Activated naive CD4-positive, alpha-beta T cell treated with anti-CD3 and anti-CD28 coated beads, Interleukin-2, amount 50 U/mL, for 16 hours (primary cell): Measurements from ENCODE around the gene KIFC3.
"Not testable (repeated sequence)": the region's sequence is repeated elsewhere in the genome, so short reads cannot be mapped to it uniquely, and the experiment has no call there.

Experiments used
- DNase-seq: peaks from one replicate; pipeline ENCODE4 v3.0.0-alpha.2; 2020

The KIFC3 gene

DNA sequence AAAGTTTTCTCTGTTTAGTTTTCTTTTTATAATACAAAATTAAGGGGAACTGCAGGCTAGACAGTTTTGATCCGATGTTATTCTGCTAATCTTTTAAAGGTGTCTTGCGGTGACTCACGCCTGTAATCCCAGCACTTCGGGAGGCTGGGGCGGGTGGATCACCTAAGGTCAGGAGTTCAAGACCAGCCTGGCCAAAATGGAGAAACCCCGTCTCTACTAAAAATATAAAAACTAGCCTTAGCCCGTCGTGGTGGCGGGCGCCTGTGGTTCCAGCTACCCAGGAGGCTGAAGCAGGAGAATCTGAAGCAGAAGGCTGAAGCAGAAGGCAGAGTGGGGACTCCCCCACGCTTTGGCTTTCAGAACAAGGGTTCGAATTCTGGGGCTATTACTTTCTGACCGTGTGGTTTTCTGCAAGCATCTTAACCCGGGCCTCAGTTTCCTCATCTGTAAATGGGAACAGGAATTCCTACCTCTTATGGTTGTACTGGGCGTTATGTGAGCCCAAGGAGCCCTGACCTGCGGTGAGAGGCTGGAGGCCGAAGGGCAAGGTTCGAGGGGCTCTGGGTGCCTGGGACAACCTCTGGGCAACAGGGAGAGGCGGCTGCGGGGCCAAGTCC lies 67.9 kb downstream of the KIFC3 start:
- DNase-seq, result no peak

DNA sequence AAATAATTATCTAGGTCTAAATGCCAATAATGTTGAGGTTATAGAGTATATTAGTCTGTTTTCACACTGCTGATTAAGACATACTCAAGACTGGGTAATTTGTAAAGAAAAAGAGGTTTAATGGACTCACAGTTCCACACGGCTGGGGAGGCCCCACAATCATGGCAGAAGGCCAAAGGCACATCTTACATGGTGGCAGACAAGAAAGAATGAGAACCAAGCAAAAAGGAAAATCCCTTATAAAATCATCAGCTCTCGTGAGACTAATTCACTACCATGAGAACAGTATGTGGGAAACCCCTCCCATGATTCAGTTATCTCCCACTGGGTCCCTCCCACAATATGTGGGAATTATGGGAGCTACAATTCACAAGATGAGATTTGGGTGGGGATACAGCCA lies 69.6 kb downstream of the KIFC3 start:
- DNase-seq, result no peak

DNA sequence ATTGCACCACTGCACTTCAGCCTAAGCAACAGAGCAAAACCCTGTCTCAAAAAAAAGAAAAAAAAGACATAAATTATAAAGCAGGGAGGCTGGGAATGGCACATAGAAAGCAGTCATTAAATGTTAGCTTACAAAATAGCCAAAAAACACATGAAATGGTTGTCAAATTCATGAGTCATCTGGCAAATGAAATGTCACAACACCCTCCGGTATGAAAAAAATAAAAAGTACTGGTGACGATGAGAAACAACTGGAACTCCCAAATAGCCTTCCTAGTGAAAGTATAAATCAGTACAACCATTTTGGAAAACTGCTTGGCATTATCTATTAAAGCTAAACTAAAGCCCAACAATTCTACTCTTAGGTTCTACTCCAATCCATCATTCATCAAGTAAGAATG lies 70.3 kb downstream of the KIFC3 start:
- DNase-seq, result no peak

DNA sequence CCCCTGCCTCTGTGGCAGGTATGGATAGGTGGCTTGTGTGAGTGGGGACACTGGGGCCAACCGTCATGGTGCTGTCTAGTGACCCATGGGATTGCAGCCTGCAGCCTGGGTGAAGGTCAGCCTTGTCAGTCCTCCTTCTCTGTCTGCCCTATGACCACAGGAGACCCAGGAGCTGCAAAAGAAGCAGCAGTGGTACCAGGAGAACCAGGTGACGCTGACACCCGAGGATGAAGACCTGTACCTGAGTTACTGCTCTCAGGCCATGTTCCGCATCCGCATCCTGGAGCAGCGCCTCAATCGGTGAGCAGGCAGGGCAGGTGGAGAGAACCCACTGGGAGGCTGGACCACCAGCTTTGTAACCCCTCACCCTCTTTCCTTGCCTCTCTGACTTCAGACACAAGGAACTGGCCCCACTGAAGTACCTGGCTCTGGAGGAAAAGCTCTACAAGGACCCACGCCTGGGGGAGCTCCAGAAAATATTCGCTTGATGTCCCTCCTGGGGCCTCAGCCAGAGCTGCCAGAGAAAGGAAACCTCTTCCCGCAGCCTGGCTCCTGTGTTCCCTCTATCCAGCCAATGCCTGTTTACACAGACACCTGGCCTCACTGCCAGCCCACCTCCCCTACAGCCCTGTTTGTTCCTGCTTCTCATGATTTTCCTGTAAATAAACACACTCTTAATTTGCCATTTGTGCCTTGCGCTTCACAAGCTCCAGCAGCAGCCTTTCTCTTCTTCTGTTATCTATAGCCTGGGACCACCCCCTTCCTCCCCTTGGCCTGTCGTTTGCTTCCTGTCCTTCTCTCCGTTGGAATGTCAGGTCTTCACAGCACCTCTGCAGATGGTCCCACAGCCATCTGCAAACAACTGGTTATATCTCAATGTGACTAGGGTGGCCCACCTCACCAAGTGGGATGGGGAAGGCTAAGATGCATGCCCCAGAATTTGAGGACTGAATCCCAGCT lies 71.2 kb downstream of the KIFC3 start:
- no peak for DNase-seq

DNA sequence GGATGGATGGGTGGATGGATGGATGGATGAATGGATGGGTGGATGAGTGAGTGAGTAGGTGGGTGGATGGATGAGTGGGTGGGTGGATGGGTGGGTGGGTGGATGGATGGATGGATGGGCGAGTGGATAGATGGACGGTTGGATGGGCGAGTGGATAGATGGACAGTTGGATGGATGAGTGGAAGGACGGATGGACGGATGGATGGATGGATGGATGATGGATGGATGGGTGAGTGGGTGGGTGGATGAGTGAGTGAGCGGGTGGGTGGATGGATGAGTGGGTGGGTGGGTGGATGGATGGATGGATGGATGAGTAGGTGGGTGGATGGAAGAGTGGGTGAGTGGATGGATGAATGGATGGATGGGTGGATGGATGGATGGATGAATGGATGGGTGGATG lies 72.4 kb downstream of the KIFC3 start:
- not testable (repeated sequence) for DNase-seq

DNA sequence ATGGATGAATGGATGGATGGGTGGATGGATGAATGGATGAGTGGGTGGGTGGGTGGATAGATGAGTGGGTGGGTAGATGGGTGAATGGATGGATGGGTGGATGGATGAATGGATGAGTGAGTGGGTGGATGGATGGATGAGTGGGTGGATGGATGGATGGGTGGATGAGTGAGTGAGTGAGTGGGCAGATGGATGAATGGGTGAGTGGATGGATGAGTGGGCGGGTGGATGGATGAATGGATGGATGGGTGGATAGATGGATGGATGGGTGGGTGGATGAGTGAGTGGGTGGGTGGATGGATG lies 73.2 kb downstream of the KIFC3 start:
- DNase-seq, result no peak

DNA sequence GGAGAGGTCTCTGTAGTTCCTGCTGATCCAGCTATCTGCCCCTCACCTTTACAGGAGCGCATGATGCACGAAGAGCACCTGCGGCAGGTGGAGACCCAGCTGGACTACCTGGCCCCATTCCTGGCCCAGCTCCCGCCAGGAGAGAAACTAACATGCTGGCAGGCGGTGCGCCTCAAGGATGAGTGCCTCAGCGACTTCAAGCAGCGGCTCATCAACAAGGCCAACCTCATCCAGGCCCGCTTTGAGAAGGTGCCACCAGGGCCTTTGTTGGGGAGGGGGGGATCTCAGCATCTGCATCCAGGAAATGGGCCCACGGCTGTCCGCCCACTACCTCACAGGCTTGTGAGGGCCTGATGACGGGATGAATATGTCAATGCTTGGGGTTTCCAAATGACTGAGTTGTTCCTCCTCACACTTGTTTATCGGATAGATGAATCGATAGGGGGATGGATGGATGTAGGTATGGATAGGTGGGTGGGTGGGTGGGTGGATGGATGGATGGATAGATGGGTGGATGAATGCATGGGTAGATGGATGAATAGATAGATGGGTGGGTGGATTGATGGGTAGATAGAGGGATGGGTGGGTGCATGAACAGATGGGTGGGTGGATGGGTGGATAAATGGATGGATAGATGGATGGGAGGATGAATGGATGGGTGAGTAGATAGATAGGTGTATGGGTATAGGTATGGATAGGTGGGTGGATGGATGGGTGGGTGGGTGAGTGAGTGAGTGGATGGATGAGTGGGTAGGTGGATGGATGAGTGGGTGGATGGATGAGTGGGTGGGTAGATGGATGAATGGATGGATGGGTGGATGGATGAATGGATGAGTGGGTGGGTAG lies 73.7 kb downstream of the KIFC3 start:
- DNase-seq, result no peak

DNA sequence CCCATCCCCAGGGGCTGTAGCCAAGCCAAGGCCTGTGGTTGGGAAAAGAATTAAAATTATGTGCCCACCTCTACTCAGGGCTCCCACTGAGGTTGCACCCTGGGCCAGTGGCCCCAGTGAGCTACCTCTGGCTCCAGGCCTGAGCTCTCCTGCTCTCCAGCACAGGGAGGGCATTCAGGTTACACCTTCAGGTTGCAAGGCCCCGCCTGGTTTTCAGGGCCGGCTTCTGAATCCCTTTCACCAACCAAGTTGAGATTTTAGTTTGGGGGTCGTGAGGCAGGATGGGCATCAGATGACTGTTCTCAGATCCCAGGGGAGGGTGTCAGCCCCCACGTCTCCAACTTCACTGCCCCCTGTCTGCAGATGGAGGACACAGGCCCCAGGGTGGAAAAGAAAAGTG lies 74.7 kb downstream of the KIFC3 start:
- no peak for DNase-seq

DNA sequence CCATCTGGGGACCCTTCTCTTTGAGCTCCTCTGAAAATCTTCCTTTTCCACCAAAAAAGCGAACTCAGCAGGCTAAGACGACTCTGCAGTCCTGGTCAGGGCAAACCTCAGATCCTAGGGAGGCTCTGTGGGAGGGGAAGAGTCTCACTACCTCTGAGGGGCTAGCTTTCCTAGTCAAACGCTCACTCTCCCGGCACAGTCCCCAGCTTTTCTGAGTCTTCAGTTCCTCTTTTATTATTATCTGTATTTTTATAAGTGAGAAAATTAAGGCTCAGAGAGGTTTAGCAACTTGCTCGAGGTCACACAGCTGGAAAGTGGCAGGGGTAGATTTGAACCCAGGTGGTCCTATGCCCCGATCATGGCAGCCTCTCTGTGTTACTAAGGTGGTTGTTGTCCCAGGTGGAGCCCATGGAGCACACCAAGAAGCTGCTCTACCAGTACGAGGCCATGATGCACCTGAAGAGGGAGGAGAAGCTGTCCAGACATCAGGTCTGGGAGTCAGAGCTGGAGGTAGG lies 75.8 kb downstream of the KIFC3 start:
- DNase-seq, result no peak

DNA sequence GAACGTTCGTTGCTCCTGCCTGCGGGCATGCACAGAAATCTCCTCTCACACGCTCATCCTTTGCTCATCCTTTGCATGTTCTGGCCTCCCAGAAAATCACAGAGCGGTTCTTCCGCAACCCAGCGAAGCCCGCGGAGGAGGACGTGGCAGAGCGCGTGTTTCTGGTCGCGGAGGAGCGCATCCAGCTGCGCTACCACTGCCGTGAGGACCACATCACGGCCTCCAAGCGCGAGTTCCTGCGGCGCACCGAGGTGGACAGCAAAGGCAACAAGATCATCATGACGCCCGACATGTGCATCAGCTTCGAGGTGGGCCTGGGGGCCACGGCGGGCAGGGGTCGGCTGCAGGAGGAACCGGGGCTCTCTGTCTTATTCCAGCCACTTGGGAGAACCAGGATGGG lies 76.3 kb downstream of the KIFC3 start:
- no peak for DNase-seq

DNA sequence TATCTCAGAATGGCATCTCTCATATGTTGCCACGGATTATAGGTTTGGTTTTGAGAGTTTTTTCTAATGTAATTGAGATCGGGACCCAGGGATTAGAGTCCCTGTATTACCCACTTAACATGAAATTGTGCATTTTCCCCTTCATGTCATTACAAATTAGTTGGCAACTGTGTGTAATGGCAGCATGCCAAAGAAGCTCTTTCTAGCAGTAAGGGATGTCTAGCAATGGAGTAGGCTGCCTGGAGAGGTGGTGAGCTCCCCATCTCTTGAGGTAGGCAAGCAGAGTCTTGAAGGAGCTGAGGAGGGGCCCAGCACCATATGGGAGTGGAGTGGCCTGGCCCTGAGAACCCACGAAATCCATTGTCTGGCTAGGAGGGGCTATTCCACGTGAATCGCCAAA lies 76.7 kb downstream of the KIFC3 start:
- no peak for DNase-seq

DNA sequence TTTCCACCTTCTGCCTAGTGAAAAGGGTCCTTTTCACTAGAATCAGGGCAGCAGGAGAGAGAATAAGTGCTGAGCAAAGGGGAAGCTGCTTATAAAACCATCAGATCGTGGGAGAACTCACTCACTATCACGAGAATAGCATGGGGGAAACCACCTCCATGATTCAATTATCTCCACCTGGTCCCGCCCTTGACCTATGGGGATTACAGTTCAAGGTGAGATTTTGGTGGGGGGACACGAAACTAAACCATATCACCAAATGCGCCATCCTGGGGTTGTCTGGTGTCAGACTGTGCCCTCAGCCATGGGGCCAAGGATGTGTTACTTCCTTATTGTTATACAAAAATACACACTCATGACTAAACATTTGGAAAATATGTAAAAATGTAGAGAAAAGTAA lies 77.1 kb downstream of the KIFC3 start:
- DNase-seq, result no peak

DNA sequence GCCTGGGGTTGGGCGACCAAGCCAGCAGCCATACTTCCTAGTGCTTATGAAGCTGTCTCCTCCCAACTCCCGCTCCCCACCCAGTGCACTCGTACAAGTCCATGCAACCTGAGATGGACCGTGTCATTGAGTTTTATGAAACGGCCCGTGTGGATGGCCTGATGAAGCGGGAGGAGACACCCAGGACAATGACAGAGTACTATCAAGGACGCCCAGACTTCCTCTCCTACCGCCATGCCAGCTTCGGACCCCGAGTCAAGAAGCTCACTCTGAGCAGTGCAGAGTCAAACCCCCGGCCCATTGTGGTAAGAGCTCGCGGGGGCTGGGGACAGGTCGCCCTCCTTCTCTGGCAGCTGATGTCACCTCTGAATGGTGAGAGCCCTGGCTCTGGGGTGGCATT lies 77.8 kb downstream of the KIFC3 start:
- no peak for DNase-seq

DNA sequence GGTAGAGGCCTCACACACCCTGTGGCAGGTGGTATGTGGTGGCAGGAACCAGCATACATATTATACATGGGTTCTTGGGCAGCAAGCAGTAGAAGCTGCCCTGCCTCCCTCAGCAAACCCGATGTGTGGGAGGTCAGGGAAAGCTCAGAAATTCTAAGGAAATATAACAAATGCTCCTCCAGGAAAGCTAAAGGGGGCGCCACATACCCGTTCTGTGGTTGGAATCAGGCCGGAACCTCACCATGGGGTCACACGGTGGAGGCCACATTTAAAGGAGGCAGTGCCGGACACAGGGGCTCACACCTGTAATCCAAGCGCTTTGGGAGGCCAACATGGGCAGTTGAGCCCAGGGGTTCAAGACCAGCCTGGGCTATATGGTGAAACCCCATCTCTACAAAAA lies 79.1 kb downstream of the KIFC3 start:
- DNase-seq, result no peak

DNA sequence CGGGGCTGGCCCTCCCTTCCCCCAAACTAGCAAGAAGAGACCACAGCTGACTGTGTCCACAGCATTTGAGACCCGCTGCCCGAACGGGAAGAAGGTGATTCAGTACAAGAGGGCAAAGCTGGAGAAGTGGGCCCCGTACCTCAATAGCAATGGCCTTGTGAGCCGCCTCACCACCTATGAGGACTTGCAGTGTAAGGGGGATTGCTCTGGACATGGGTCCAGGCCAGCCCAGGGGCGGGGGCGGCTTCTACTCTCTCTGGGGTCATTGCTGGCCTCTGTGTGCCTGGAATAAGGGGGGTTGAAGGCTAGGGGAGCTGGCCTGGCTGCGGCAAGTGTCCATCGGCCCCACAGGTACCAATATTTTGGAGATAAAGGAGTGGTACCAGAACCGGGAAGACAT lies 79.6 kb downstream of the KIFC3 start:
- no peak for DNase-seq

DNA sequence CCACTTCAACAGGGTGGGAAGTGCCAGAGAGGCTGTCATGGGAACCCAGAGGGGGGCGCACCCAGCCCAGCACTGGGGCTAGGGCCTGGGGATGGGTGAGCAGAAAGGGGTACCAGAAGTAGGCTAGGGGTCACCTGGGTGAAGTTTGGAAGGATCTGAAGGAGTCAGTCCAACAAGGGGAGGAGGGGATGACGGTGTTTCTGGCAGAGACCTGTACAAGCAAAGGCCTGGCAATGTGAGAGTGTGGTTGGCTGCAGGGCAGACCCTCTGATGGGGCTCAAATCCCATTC lies 80.1 kb downstream of the KIFC3 start:
- no peak for DNase-seq

DNA sequence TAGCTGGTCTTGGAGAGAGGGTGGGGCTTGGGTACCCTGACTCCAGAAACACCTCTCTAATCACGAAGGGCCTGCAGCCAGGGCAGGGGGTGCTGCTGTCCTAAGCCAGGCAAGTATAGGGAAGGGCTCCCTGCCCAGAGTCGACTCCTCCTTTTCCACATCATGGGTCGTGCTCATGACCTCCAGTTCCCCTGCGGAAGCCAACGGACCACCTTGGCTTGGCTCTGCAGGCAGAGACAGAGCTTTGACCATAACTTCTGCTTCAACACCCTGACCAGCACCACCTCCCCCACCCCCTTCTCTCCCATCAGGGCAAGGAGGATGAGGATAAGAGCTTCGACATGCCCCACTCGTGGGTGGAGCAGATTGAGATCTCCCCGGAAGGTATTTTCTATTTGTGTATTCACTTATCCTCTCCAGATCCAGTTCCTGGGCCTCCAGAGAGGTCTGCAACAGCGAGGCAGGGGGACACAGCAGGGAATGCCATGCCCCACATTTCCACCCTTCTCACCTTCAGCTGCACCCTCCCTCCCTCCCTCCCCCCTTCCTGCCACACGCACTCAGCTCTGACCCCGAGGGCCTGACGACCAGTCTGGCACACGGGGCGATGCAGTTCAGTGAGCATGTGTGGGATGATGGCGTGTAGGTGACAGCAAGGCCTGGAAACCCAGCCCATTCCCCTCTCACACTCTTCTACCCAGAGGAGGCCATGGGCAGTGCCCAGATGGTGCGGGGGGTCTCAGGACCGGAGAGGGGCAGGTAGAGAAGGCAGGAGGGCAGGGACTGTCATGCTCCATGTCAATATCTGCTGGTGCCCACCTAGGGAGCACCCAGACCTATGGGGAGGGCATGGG lies 80.7 kb downstream of the KIFC3 start:
- DNase-seq, result no peak

DNA sequence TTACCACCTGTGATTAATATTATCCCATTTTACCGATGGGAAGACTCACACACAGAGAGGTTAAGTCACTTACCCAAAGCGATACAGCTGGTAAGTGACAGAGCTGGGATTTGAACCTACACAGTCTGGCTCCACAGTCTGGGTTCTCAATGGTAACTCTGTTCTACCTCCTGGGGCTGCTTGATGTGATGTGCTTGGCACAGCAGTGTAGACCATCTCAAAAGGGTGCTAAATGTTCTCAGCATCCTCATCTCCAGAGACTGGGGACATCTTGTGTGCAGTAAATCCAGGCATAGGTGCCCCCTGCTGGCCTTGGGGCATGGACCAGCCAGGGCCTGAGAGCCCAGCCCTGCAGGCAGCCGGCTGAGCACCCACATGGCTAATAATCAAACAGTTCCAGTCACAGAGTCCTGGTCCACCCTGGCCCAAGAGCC lies 82.1 kb downstream of the KIFC3 start:
- peak; percentile 41 for DNase-seq

DNA sequence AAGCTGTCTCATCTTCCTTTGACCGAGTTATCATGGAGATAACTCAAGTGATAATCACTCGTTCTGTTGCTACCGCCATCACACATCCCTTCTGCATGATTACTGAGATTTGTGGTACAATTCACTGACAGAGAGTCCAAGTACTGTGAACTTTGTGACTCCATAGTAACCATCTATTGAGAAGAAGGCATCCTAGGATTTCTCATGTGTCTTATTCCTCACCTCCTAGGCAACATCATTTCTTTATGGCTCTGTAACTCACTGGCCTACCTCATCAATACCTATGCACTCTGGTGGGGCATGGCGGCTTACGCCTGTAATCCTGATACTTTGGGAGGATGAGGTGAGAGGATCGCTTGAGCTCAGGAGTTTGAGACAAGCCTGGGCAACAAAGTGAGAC lies 88.2 kb downstream of the KIFC3 start:
- no peak for DNase-seq

DNA sequence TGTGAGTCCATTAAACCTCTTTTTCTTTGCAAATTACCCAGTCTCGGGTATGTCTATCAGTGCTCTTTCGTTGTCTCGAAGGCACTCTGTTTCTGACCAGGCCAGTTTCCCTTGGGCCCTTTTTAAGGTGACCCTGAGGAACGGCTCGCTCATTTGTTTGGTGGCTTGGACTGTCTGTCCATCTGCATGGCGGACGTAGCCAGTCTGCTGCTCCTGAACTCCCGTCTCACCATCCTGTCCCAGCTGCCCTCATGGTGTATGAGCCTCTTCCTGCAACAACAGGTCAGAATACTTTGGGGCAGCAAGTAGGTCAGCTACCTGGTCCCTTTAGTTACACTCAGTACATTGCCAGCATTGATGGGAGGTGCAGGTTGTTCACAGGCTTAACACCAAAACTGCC lies 88.7 kb downstream of the KIFC3 start:
- no peak for DNase-seq

DNA sequence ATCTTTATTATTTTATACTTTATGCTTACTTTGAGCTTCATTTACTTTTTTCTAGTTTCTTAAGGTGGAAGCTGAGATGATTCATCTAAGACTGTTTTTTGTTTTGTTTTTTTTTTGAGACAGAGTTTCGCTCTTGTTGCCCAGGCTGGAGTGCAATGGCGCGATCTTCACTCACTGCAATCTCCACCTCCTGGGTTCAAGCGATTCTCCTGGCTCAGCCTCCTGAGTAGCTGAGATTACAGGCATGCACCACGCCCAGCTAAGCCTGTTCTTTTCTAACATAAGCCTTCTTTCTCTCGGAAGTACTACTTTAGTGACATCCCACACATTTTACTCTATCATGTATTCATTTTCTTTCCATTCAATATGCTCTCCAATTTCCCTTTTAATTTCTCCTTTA lies 89.7 kb downstream of the KIFC3 start:
- DNase-seq, result not testable (repeated sequence)

DNA sequence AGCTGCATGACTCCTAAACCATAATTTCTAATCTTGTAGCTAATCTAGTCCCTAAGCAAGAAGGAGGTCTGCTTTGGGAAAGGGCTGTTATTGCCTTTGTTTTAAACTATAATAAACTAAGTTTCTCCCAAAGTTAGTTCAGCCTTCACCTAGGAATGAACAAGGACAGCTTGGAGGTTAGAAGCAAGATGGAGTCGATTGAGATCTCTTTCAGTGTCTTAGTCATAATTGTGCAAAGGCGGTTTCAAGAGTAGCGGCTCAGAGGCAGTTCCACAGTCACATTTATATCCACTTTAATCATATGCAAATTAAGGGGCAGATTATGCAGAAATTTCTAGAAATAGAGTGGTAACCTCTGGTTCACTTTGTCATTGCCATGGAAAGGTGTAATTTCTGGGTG lies 90.3 kb downstream of the KIFC3 start:
- no peak for DNase-seq

DNA sequence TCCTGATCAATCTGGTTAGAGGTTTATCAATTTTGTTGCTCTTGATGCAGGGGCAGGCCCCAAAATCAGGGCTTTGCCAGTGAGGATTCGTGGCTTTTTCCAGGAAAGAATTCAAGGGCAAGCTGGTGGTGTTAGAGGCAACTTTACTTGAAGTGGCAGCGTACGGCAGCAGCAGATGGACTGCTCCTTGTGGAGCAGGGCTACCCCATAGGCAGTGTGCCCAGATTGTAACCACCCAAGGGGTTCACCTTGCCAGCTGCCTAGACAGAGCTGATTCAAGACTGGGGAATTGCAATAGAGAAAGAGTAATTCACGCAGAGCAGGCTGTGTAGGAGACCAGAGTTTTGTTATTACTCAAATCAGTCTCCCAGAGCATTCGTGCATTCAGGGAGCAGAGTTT lies 90.9 kb downstream of the KIFC3 start:
- no peak for DNase-seq
